NCI-H2196 (cell line): ENCODE measurements around the gene TMOD3.

Experiments used
- DNase-seq: peaks from one replicate; lab custom pipeline; 2025; ENCODE audit not compliant: unreplicated experiment; lab: John Stamatoyannopoulos, UW

Gene TMOD3

DNA sequence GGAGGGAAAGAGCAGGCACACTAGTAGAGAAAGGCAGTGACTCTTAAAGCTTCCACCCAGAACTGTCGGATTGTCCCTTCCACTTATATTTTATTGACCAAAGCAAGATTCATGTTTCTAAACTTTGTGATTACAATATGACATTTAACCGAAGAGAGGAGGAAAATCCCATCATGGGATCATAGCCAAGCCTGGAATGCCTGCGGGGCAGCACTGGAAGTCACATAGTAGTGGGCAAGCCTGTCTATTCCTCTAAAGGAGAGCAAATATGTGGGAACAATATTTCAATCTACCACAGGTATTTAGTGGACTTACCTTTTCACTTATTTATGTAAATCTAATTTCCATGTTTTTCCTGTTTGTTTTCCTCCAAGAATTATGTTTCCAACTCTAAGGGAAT, 3.8 kb upstream of the TMOD3 start:
- DNase-seq: no peak

DNA sequence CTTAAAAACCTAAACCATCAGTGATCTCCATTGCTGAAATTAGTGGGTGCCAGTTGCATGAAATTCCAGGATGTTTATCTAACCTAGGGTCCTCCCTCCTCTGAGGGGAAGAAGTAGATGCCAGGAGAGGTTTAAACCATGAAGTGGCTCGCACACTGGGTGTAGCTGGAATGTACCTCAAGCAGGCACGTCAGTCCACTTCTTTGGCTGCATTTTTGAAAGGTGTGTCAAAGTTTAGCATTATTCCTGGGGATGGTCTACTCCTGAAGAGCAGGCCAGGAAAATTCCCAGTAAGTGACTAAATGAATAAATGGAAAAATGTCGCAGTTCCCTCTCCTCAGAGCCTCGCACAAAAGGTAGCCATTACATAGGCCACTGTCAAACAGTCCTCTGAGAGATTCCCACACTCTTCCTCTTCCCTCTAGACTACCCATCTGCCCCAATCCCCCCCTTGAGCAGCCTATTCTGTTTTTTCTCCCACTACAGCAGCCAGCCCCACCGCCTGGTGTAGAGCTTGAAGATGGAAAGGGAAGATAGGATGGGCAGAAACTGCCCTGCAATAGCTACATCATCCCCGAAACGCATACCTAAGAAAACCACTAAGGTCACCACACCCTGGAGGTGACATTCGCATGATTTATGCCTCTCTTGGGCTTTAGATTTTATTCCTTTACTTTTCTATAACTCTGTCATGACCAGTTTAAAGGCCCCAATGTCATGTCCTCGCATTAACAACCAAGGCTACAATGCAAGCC, 655 bp upstream of the TMOD3 start:
- no peak for DNase-seq

GRCh38 chr15:51830276-51830806, 888 bp downstream of the TMOD3 start:
- DNase-seq: no peak

DNA sequence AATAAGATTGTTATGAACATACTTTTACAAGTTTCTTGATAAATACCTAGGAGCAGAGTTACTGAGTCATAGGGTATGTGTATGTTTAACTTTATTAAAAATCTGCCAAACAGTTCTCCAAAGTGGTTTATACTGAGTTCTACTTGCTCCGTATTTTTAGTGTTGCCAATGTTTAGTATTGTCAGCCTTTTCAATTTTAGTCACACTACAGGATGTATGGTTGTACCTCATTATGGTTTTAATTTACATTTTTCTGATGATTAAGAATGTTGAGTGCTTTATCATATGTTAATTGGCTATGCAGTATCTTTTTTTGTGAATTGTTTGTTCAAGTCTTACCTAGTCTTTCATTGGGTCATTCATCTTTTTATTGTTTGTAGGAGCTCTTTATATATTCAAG, 4.3 kb downstream of the TMOD3 start:
- DNase-seq: no peak

DNA sequence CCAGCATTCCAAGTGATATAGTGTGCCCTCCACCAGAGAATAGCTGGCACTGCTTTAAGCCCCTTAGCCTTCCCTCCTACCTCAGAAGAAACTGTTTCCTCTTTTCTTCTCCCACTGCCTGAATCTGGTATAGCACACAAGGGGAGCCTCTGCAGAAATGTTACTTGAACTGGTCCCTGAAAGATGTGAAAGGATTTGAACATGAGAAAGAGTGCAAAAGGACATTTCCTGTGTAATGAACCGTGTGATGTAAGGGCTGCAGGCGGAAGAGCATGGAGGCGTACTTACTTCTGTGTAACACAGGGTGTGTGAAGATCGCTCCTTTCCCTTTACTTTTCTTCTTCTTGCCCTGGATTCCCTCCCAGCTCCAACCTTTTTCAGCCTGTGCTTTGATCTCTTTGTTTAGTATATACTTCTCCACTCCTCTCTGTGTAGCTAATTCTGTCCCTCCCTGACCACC, 8.4 kb downstream of the TMOD3 start:
- DNase-seq: no peak

DNA sequence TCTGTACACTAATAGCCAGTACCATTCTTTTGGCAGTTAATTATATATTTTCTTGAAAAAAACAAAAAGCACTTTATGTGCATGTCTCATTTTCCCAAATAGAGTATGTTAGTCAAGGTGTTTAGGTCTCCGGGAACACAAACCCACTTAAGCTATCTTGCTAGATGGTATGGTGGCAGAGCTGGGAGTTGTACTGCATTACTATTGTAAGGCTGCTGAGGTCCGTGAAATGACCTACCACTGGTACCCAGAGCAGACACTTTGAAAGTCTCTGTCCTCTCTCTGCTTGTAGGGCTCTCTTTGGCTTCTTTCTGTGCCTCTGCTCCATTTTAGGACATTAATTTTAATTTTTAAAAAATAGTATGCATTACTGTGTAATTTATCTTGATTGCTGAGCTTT, 8.8 kb downstream of the TMOD3 start:
- no peak for DNase-seq

DNA sequence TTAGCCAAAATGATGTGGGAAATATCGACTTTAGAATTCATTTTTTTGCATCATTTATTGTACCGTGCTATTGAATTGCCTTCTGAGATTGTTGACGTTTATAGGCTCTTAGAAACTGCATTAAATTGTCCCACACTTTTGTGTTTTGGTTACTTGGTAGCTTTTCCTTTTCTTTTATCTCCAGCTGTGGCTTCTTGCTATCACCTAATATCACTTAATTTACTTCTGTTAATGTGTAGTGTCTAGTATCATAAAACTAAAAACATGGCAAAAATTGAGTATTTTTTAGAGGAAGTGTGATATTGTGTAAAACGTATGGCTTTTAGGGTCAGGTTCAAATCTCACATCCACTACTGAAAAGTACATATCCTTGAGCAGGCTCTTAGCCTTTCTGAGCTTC, 11.2 kb downstream of the TMOD3 start:
- no peak for DNase-seq

- no peak for DNase-seq
These were observed 12.1 kb downstream of the TMOD3 start for GRCh38 chr15:51841406-51842040.

DNA sequence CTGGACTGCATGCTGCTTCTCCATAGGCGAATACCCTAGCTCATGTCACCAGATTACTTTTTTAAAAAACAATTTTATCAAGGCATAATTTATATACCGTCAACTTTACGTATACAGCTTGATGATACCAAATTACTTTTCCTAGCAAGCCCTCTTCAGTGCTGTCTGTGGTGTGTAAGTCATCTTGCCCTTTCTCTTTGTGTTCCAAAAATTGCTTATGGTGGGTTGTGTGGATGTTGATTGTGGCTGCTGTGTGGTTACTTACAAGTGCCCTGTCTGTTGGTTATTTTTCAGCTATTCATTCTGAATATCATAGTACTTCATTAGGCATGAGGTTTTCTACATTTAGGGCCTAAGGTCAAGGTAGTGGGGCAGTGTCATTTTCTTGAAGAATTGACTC, 12.8 kb downstream of the TMOD3 start:
- no peak for DNase-seq

DNA sequence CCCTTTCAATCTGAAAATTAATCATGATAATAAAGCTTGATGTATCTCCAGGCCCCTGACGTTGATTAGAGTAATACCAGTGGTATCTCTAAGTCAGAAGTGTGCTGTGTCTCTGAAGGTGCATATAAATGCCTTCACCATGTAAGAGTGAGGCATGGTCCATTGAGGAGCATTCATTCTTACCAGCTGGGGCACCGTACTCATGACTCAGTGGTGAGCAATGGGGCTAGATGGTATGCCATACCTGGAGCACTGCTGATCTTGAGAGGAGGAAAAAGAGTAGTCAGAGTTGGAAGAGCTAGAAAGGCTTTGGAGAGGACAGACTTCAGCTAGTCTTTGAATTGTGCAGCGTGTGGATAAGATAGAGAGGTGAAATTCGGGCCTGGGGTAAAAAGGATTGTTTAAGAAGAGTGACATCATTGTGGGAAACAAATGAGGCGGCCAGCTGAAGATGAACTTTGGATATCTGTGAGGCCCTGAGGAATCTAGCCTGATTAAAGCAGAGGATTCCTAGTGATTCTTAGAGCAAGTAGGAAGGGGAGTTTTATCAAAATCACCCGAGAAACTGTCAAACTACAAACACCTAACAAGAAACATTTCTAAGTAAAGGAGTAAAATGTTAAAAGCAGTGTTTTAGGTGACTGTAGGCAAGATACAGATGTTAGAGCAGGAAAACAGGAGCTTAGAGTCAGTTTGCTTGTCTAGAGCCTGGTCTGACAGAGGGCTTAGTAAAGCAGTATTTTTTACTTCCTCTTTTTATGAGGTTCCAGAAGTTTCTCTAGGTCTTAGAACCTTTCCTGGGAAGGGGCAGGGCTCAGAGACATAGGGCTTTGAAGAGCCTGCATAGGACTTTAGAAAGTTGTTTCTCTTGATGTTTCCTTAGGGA, 13.6 kb downstream of the TMOD3 start:
- DNase-seq: no peak

DNA sequence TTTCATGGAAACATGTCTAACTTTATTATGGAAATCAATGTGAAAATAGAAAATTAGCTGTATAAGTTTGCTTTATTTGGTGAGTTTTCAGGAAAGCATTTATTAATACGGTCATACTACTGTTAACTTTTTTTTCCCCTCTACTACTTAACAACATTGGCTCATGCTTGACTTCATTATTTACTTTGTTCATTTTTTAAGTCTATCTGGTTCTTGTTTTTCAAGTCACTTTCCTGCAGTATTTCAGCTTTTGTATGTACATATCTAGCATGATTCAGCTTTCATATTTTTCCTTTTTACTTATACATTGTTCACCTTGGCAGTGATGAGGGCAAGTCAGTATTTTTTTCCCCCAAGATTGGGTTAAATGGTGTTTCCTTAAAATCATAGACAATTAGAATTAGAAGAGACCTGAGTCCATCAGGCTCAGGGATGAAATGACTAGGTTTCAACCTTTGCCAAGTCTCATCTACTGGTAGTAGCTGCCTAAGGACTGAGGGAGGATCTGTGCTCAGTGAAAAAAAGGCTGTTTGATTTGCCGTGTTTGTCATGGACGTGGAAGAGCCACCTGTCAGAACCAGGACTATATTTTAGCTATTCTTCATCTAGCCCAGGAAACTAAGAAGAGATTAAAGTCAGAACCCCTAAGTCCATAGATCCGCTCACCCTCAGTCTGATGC, 15.4 kb downstream of the TMOD3 start:
- DNase-seq: no peak

DNA sequence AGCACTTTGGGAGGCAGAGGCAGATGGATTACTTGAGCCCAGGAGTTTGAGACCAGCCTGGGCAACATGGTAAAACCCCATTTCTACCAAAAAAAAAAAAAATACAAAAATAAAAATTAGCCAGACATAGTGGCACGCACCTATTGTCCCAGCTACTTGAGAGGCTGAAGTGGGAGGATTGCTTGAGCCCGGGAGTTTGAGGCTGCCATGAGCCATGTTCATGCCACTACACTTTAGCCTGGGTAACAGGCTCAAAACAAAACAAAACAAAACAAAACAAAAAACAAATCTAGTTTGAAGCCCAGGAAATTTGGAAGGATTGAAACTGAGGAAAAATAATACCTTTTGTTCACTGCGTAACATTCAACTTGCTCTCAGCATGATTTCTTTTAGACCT, 16.6 kb downstream of the TMOD3 start:
- no peak for DNase-seq

GRCh38 chr15:51846463-51847230, 17.2 kb downstream of the TMOD3 start:
- DNase-seq: no peak

DNA sequence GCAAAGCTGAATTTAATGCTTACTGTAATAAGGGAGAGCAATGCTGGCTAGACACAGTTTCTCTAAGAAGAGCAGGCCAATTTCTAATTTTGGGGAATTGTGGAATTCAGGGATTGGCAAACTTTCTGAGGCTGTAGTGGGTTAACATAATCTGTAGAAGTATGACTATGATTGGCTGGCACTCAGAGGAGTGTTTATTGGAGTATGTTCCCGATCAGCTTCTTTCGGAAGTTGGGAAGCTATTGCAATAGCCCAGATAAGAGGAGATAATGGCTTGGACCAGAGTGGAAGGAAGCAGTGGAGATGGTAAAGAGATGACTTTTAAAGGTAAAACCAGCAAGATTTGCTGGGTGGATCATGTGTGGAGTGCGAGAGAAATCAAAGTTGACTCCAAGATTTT, 19.4 kb downstream of the TMOD3 start:
- no peak for DNase-seq

DNA sequence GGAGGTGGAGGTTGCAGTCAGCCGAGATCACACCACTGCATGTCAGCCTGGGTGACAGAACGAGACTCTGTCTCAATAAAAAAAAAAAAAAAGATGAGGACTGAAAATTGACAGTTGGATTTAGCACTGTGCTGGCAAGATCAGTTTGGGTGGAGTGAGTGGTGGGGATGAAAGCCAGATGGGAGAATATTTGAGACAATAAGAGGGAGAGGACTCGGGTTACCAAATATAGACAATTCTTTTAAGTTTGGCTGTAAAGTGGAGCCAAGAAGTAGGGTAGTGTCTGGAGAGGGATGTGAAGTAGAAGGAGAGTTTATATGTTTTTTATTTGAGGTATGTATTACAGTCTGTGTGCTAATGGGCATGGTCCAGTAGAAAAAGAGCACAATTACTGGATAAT, 20.4 kb downstream of the TMOD3 start:
- DNase-seq: no peak

GRCh38 chr15:51853998-51854397, 24.5 kb downstream of the TMOD3 start:
- DNase-seq: no peak

GRCh38 chr15:51855612-51856011, 26.2 kb downstream of the TMOD3 start:
- no peak for DNase-seq

DNA sequence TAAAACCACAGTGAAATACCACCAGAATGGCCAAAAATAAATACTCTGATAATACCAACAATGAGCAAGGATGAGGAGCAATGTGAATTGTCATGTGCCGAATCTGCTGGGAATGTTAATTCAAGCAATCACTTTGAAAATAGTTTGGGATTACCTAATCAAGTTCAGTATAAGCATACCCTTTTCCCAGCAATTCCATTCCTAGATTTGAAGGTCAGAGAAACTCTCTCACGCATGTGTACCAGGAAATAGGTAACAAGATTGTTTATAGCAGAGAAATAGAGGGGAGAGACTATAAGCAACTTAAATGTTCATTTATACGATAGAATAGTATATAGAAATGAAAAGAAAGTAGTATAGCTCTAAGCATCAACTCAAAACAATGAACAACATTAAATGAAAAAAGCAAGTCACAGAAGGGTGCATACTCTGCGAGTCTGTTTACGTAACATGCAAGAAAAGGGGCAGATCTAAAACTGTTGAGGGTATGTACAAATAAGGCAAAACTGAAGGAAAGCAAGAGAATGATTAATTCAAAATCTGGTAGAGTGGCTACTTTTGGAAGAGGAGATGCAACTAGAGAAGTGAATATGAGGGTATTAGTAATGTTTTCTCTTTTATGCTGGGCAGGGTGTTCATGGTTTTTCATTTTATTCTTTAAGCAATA, 27.4 kb downstream of the TMOD3 start:
- DNase-seq: no peak

GRCh38 chr15:51861557-51862359, 32.3 kb downstream of the TMOD3 start:
- DNase-seq: no peak
